ENCODE data around the gene RBM7.

The RBM7 gene

GRCh38 chr11:114396916-114397315 lies 3.5 kb upstream of the RBM7 start:
- DNase-seq (ENCODE audit: low read depth) = no peak

- DNase-seq (ENCODE audit: low read depth) = no peak
Observed at GRCh38 chr11:114397349-114397982, 3.0 kb upstream of the RBM7 start.

GRCh38 chr11:114398303-114398920 lies 2.1 kb upstream of the RBM7 start:
- DNase-seq (ENCODE audit: low read depth) = no peak

GRCh38 chr11:114399490-114400215 lies 813 bp upstream of the RBM7 start:
- DNase-seq (ENCODE audit: low read depth) = no peak

- DNase-seq (ENCODE audit: low read depth) = no peak
Observed at GRCh38 chr11:114400915-114401223, 403 bp downstream of the RBM7 start.

- no peak for DNase-seq (ENCODE audit: low read depth)
Observed at GRCh38 chr11:114401311-114401710, 845 bp downstream of the RBM7 start.

- DNase-seq (ENCODE audit: low read depth) = no peak
Observed at GRCh38 chr11:114412946-114413345, 12.5 kb downstream of the RBM7 start.

GRCh38 chr11:114413958-114414357 lies 13.5 kb downstream of the RBM7 start:
- DNase-seq (ENCODE audit: low read depth) = no peak

- DNase-seq (ENCODE audit: low read depth) = no peak
Observed at GRCh38 chr11:114416441-114416961, 16.0 kb downstream of the RBM7 start.

GRCh38 chr11:114426280-114426679 lies 25.8 kb downstream of the RBM7 start:
- no peak for DNase-seq (ENCODE audit: low read depth)

- DNase-seq (ENCODE audit: low read depth) = no peak
Observed at GRCh38 chr11:114430290-114430689, 29.8 kb downstream of the RBM7 start.

GRCh38 chr11:114432893-114433292 lies 32.4 kb downstream of the RBM7 start:
- no peak for DNase-seq (ENCODE audit: low read depth)

GRCh38 chr11:114433376-114433775 lies 32.9 kb downstream of the RBM7 start:
- DNase-seq (ENCODE audit: low read depth) = no peak

- no peak for DNase-seq (ENCODE audit: low read depth)
Observed at GRCh38 chr11:114438303-114438702, 37.8 kb downstream of the RBM7 start.

- peak; percentile 96 for DNase-seq (ENCODE audit: low read depth)
Observed at GRCh38 chr11:114439229-114440120, 39.0 kb downstream of the RBM7 start, which contains the start of gene REXO2. Gene REXO2 (plus strand): TSS chr11:114439467. CDS start chr11:114439529, 62 bp downstream.

GRCh38 chr11:114440121-114440860 lies 39.8 kb downstream of the RBM7 start:
- DNase-seq (ENCODE audit: low read depth) = peak; percentile 4

- DNase-seq (ENCODE audit: low read depth) = no peak
Observed at GRCh38 chr11:114440971-114441763, 40.7 kb downstream of the RBM7 start.

GRCh38 chr11:114441921-114442320 lies 41.5 kb downstream of the RBM7 start:
- DNase-seq (ENCODE audit: low read depth) = no peak

GRCh38 chr11:114442536-114442935 lies 42.1 kb downstream of the RBM7 start:
- DNase-seq (ENCODE audit: low read depth) = no peak

- DNase-seq (ENCODE audit: low read depth) = no peak
Observed at GRCh38 chr11:114447444-114447843, 47.0 kb downstream of the RBM7 start.

GRCh38 chr11:114447892-114448291 lies 47.4 kb downstream of the RBM7 start:
- DNase-seq (ENCODE audit: low read depth) = peak; percentile 27

Data from fibroblast of gingiva (primary cell).